GM12878 (cell line): ENCODE measurements around the gene RFLNA.

Source experiments
- CTCF ChIP-seq, 3 experiments: IDR thresholded peaks in 2 of 3; conservative IDR thresholded peaks in 1 of 3; 2 replicates each; pipeline ENCODE4 v1.5.1; 2011; ENCODE audit warnings: low read depth in 3 of 3, low read length in 3 of 3, mild to moderate bottlenecking in 3 of 3, control low read depth in 2 of 3, moderate library complexity in 2 of 3, inconsistent platforms in 1 of 3, mixed read lengths in 1 of 3; ENCODE audit not compliant: control insufficient read depth in 2 of 3, insufficient read depth in 1 of 3; ENCODE audit errors: extremely low read depth in 1 of 3
- ESRRA ChIP-seq: IDR thresholded peaks from 2 replicates; pipeline ENCODE4 v1.6.1; 2012; ENCODE audit warnings: mild to moderate bottlenecking, low read length, improper control_type of control experiment
- KDM1A ChIP-seq: fragments of 200-600 bp; sonication (generic); IDR thresholded peaks from 2 replicates; pipeline ENCODE4 v1.6.1; 2016; ENCODE audit warnings: borderline replicate concordance
- POLR2AphosphoS5 ChIP-seq: IDR thresholded peaks from 2 replicates; pipeline ENCODE4 v1.6.1; 2011; ENCODE audit warnings: mild to moderate bottlenecking, low read length, inconsistent platforms
- RBBP5 ChIP-seq: fragments of 200-600 bp; sonication (generic); conservative IDR thresholded peaks from 2 replicates; pipeline ENCODE4 v1.6.1; 2016
- REST ChIP-seq: IDR thresholded peaks from 2 replicates; pipeline ENCODE4 v1.6.1; 2012; ENCODE audit warnings: mild to moderate bottlenecking, low read depth, low read length
- SRF ChIP-seq, 2 experiments: IDR thresholded peaks; 2 replicates each; pipeline ENCODE4 v1.6.1; 2011; ENCODE audit warnings: low read depth in 2 of 2, low read length in 2 of 2, mild to moderate bottlenecking in 1 of 2, moderate library complexity in 1 of 2
- ZBTB33 ChIP-seq: fragments of 450-650 bp; IDR thresholded peaks from 2 replicates; pipeline ENCODE4 v1.6.1; 2017; ENCODE audit warnings: mild to moderate bottlenecking
- ZNF384 ChIP-seq: IDR thresholded peaks from 2 replicates; pipeline ENCODE4 v1.6.1; 2012; ENCODE audit warnings: low read depth, mild to moderate bottlenecking, low read length, improper control_type of control experiment, borderline replicate concordance
- TF ChIP-seq, protein P1 (sequence below): IDR thresholded peaks from 2 replicates; pipeline ENCODE4 v1.6.1; 2012; ENCODE audit warnings: improper control_type of control experiment, low read depth, low read length; ENCODE audit not compliant: insufficient replicate concordance
- TF ChIP-seq, protein P2 (sequence below): fragments of 450-650 bp; IDR thresholded peaks from 2 replicates; pipeline ENCODE4 v1.6.1; 2016; ENCODE audit warnings: mild to moderate bottlenecking, moderate library complexity, borderline replicate concordance

GRCh38 chr12:124344526-124344925, 49.6 kb downstream of the RFLNA start:
- no peak for TF ChIP-seq KDM1A
- TF ChIP-seq, protein P1, sequence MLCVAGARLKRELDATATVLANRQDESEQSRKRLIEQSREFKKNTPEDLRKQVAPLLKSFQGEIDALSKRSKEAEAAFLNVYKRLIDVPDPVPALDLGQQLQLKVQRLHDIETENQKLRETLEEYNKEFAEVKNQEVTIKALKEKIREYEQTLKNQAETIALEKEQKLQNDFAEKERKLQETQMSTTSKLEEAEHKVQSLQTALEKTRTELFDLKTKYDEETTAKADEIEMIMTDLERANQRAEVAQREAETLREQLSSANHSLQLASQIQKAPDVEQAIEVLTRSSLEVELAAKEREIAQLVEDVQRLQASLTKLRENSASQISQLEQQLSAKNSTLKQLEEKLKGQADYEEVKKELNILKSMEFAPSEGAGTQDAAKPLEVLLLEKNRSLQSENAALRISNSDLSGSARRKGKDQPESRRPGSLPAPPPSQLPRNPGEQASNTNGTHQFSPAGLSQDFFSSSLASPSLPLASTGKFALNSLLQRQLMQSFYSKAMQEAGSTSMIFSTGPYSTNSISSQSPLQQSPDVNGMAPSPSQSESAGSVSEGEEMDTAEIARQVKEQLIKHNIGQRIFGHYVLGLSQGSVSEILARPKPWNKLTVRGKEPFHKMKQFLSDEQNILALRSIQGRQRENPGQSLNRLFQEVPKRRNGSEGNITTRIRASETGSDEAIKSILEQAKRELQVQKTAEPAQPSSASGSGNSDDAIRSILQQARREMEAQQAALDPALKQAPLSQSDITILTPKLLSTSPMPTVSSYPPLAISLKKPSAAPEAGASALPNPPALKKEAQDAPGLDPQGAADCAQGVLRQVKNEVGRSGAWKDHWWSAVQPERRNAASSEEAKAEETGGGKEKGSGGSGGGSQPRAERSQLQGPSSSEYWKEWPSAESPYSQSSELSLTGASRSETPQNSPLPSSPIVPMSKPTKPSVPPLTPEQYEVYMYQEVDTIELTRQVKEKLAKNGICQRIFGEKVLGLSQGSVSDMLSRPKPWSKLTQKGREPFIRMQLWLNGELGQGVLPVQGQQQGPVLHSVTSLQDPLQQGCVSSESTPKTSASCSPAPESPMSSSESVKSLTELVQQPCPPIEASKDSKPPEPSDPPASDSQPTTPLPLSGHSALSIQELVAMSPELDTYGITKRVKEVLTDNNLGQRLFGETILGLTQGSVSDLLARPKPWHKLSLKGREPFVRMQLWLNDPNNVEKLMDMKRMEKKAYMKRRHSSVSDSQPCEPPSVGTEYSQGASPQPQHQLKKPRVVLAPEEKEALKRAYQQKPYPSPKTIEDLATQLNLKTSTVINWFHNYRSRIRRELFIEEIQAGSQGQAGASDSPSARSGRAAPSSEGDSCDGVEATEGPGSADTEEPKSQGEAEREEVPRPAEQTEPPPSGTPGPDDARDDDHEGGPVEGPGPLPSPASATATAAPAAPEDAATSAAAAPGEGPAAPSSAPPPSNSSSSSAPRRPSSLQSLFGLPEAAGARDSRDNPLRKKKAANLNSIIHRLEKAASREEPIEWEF = no peak
- no peak for TF ChIP-seq POLR2AphosphoS5
- no peak for TF ChIP-seq ZNF384
- TF ChIP-seq SRF (IDR thresholded peaks at IDR 0.05; ENCODE audit: low read depth in 2 of 2, low read length in 2 of 2) = no peak
- TF ChIP-seq CTCF (IDR thresholded peaks at IDR 0.05 in 2 of 3, conservative IDR thresholded peaks at IDR 0.05 in 1 of 3; ENCODE audit: control insufficient read depth in 2 of 3, extremely low read depth in 1 of 3, insufficient read depth in 1 of 3, low read depth in 3 of 3, low read length in 3 of 3) = no peak
- no peak for TF ChIP-seq REST
- no peak for TF ChIP-seq RBBP5
- TF ChIP-seq ZBTB33 = no peak
- TF ChIP-seq, protein P2, sequence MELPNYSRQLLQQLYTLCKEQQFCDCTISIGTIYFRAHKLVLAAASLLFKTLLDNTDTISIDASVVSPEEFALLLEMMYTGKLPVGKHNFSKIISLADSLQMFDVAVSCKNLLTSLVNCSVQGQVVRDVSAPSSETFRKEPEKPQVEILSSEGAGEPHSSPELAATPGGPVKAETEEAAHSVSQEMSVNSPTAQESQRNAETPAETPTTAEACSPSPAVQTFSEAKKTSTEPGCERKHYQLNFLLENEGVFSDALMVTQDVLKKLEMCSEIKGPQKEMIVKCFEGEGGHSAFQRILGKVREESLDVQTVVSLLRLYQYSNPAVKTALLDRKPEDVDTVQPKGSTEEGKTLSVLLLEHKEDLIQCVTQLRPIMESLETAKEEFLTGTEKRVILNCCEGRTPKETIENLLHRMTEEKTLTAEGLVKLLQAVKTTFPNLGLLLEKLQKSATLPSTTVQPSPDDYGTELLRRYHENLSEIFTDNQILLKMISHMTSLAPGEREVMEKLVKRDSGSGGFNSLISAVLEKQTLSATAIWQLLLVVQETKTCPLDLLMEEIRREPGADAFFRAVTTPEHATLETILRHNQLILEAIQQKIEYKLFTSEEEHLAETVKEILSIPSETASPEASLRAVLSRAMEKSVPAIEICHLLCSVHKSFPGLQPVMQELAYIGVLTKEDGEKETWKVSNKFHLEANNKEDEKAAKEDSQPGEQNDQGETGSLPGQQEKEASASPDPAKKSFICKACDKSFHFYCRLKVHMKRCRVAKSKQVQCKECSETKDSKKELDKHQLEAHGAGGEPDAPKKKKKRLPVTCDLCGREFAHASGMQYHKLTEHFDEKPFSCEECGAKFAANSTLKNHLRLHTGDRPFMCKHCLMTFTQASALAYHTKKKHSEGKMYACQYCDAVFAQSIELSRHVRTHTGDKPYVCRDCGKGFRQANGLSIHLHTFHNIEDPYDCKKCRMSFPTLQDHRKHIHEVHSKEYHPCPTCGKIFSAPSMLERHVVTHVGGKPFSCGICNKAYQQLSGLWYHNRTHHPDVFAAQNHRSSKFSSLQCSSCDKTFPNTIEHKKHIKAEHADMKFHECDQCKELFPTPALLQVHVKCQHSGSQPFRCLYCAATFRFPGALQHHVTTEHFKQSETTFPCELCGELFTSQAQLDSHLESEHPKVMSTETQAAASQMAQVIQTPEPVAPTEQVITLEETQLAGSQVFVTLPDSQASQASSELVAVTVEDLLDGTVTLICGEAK = no peak
- no peak for TF ChIP-seq ESRRA
